ENCODE results near the gene TOPAZ1.

Gene TOPAZ1

GRCh38 chr3:44265815-44266214 lies 24.1 kb downstream of the TOPAZ1 start:
- ATAC-seq (replicated peaks) = no peak
- no peak for DNase-seq
- Mint-ChIP-seq H3K9me3 (no peaks in the 10 kb centered on the region), H3K4me3 (no peak overlapping the region), H3K4me1 (ENCODE audit: low read depth in 2 of 2) (peaks cover 0 to 6% of the 10 kb centered on the region in 2 donors), H3K27me3 (peaks cover 22 to 26% of the 10 kb centered on the region in 2 donors), H3K36me3 (ENCODE audit: insufficient read depth) (no peaks in the 10 kb centered on the region), H3K27ac (no peak overlapping the region)

- DNase-seq (no peak), ATAC-seq (replicated peaks) (no peak)
- Mint-ChIP-seq H3K4me1 (ENCODE audit: low read depth in 2 of 2) (no peaks in the 10 kb centered on the region), H3K4me3 (no peak overlapping the region), H3K27ac (no peak overlapping the region), H3K27me3 (peaks cover 11 to 32% of the 10 kb centered on the region in 2 donors), H3K36me3 (ENCODE audit: insufficient read depth) (no peaks in the 10 kb centered on the region), H3K9me3 (peaks cover 0 to 1% of the 10 kb centered on the region in 2 donors)
Observed at GRCh38 chr3:44272191-44272590, 30.5 kb downstream of the TOPAZ1 start.

GRCh38 chr3:44277925-44278324 lies 36.2 kb downstream of the TOPAZ1 start:
- no peaks in the 10 kb centered on the region for H3K36me3 Mint-ChIP-seq (ENCODE audit: insufficient read depth)
- H3K4me1 Mint-ChIP-seq (ENCODE audit: low read depth in 2 of 2) = no peaks in the 10 kb centered on the region
- H3K27me3 Mint-ChIP-seq = peaks cover 47 to 56% of the 10 kb centered on the region in 2 donors
- no peak overlapping the region for H3K27ac Mint-ChIP-seq
- ATAC-seq (replicated peaks) = no peak
- DNase-seq = no peak
- no peak overlapping the region for H3K4me3 Mint-ChIP-seq
- H3K9me3 Mint-ChIP-seq = no peaks in the 10 kb centered on the region

DNA sequence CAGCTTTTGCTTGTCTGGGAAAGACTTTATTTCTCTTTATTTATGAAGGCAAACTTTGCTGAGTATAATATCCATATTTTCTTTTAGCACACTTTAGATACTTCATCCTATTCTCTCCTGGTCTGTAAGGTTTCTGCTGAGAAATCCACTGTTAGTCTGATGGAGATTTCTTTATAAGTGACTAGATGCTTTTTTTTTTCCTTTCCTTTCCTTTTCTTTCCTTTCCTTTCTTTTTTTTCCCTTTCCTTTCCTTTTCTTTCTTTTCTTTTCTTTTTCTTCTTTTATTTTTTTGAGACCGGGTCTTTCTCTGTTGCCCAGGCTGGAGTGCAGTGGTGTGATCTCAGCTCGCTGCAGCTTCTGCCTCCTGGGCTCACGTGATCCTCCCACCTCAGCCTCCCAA lies 38.4 kb downstream of the TOPAZ1 start:
- Mint-ChIP-seq H3K9me3 (no peaks in the 10 kb centered on the region), H3K36me3 (ENCODE audit: insufficient read depth) (no peaks in the 10 kb centered on the region), H3K4me1 (ENCODE audit: low read depth in 2 of 2) (no peaks in the 10 kb centered on the region), H3K27me3 (peaks cover 50 to 52% of the 10 kb centered on the region in 2 donors), H3K27ac (no peak overlapping the region), H3K4me3 (no peak overlapping the region)
- ATAC-seq (replicated peaks) (no peak), DNase-seq (no peak)

DNA sequence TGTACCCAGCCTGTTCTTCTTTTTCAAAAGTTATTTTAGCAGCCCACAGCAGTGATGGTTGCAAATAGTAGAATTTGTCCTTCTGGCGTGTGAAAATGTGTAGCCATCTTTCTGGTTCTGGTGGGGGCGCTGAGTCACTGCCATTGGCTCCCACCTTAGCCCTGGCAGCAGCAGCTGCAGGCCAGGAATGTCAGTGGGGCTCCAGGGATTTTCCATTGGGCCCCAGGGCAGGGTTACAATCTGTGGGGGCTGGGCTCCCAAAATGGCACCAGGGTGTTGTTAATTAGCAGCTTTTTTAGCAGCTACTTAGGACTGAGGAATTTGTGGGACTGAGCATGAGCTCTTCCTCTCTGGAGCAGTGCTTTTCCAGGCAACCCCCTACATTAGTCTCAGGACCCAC lies 38.9 kb downstream of the TOPAZ1 start:
- H3K4me3 Mint-ChIP-seq = no peak overlapping the region
- no peaks in the 10 kb centered on the region for H3K4me1 Mint-ChIP-seq (ENCODE audit: low read depth in 2 of 2)
- no peak for DNase-seq
- H3K27me3 Mint-ChIP-seq = peaks cover 44 to 52% of the 10 kb centered on the region in 2 donors
- no peak for ATAC-seq (replicated peaks)
- no peaks in the 10 kb centered on the region for H3K9me3 Mint-ChIP-seq
- no peak overlapping the region for H3K27ac Mint-ChIP-seq
- H3K36me3 Mint-ChIP-seq (ENCODE audit: insufficient read depth) = no peaks in the 10 kb centered on the region

GRCh38 chr3:44284949-44285348 lies 43.3 kb downstream of the TOPAZ1 start:
- no peak for ATAC-seq (replicated peaks)
- H3K9me3 Mint-ChIP-seq = no peaks in the 10 kb centered on the region
- peaks cover 21 to 37% of the 10 kb centered on the region in 2 donors for H3K27me3 Mint-ChIP-seq
- no peaks in the 10 kb centered on the region for H3K4me1 Mint-ChIP-seq (ENCODE audit: low read depth in 2 of 2)
- H3K36me3 Mint-ChIP-seq (ENCODE audit: insufficient read depth) = no peaks in the 10 kb centered on the region
- DNase-seq = no peak
- no peak overlapping the region for H3K4me3 Mint-ChIP-seq
- no peak overlapping the region for H3K27ac Mint-ChIP-seq

GRCh38 chr3:44289882-44290462 lies 48.3 kb downstream of the TOPAZ1 start:
- ATAC-seq (replicated peaks) = no peak
- DNase-seq = no peak
- Mint-ChIP-seq H3K4me3 (no peak overlapping the region), H3K36me3 (ENCODE audit: insufficient read depth) (no peaks in the 10 kb centered on the region), H3K4me1 (ENCODE audit: low read depth in 2 of 2) (no peaks in the 10 kb centered on the region), H3K9me3 (no peaks in the 10 kb centered on the region), H3K27ac (no peak overlapping the region), H3K27me3 (peaks cover 9 to 18% of the 10 kb centered on the region in 2 donors)

- Mint-ChIP-seq H3K9me3 (no peaks in the 10 kb centered on the region), H3K36me3 (ENCODE audit: insufficient read depth) (no peaks in the 10 kb centered on the region), H3K4me1 (ENCODE audit: low read depth in 2 of 2) (no peaks in the 10 kb centered on the region), H3K27ac (no peak overlapping the region), H3K27me3 (peaks cover 32 to 35% of the 10 kb centered on the region in 2 donors), H3K4me3 (no peak overlapping the region)
- no peak for DNase-seq
- no peak for ATAC-seq (replicated peaks)
Observed at GRCh38 chr3:44292276-44292675, 50.6 kb downstream of the TOPAZ1 start.

DNA sequence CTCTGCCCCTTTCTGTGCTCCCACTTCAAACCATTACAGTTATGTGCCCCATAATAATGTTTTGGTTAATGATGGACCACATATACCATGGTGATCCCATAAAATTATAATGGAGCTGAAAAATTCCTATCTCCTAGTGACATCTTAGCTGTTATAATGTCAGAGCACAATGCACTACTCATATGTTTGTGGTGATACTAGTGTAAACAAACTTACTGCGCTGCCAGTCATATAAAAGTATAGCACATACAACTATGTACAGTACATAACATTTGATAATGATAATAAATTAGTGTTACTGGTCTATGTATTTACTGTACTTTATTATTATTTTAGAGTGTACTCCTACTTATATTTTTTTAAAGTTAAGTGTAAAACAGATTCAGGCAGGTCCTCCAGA lies 51.3 kb downstream of the TOPAZ1 start:
- no peaks in the 10 kb centered on the region for H3K4me1 Mint-ChIP-seq (ENCODE audit: low read depth in 2 of 2)
- H3K4me3 Mint-ChIP-seq = no peak overlapping the region
- ATAC-seq (replicated peaks) = no peak
- no peaks in the 10 kb centered on the region for H3K36me3 Mint-ChIP-seq (ENCODE audit: insufficient read depth)
- H3K27ac Mint-ChIP-seq = no peak overlapping the region
- H3K27me3 Mint-ChIP-seq = peaks cover 35 to 42% of the 10 kb centered on the region in 2 donors
- no peak for DNase-seq
- H3K9me3 Mint-ChIP-seq = no peaks in the 10 kb centered on the region

GRCh38 chr3:44297255-44297654 lies 55.6 kb downstream of the TOPAZ1 start:
- DNase-seq (no peak), ATAC-seq (replicated peaks) (no peak)
- H3K9me3 Mint-ChIP-seq = no peaks in the 10 kb centered on the region
- H3K4me1 Mint-ChIP-seq (ENCODE audit: low read depth in 2 of 2) = no peaks in the 10 kb centered on the region
- H3K27ac Mint-ChIP-seq = no peak overlapping the region
- H3K4me3 Mint-ChIP-seq = no peak overlapping the region
- H3K27me3 Mint-ChIP-seq = peaks cover 35 to 36% of the 10 kb centered on the region in 2 donors
- H3K36me3 Mint-ChIP-seq (ENCODE audit: insufficient read depth) = no peaks in the 10 kb centered on the region

DNA sequence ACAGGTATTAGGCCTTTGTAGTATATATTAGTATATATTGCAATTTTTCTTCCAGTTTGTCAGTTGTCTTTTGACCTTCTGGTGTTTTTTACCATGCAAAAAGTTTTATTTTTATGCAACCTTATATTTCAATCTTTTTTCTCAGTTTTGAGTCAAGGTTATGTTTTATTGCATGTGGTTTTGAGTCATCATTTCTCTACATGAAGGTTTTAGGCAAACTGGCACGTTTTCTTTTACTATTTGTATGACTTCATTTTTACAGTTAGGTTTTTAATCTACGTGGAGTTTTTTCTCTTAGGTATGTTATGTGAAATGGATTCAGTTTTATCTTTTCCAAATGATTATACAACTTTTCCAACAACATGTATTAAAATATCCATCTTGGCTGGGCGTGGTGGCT lies 60.1 kb downstream of the TOPAZ1 start:
- Mint-ChIP-seq H3K27me3 (peaks cover 23 to 37% of the 10 kb centered on the region in 2 donors), H3K4me3 (no peak overlapping the region), H3K27ac (no peak overlapping the region), H3K9me3 (no peaks in the 10 kb centered on the region), H3K36me3 (ENCODE audit: insufficient read depth) (no peaks in the 10 kb centered on the region), H3K4me1 (ENCODE audit: low read depth in 2 of 2) (no peaks in the 10 kb centered on the region)
- no peak for DNase-seq
- no peak for ATAC-seq (replicated peaks)

DNA sequence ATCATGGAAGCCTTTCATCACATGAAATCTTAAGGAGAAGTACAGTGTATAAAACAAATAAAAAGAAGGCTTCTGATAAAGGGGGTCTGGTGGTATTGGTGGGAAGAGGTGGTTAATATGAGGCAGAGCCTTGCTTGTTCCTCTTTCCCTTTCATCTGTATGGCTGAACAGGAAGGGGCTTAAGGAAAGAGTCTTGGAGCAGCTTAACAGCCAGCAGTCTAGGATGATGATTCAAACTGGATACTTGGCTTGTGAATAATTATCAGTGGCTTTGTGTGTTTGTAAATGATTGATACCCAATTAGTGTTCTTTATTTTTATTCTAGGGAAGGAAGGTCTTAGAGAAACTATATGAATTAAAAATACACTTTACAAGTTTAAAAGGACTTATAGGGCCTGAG lies 67.8 kb downstream of the TOPAZ1 start:
- no peak for DNase-seq
- no peak overlapping the region for H3K4me3 Mint-ChIP-seq

GRCh38 chr3:44318891-44319311 lies 77.2 kb downstream of the TOPAZ1 start:
- peaks cover 18 to 20% of the 10 kb centered on the region in 2 donors for H3K27me3 Mint-ChIP-seq
- no peaks in the 10 kb centered on the region for H3K4me1 Mint-ChIP-seq (ENCODE audit: low read depth in 2 of 2)
- no peak overlapping the region for H3K27ac Mint-ChIP-seq
- H3K9me3 Mint-ChIP-seq = no peaks in the 10 kb centered on the region
- DNase-seq = no peak
- no peaks in the 10 kb centered on the region for H3K36me3 Mint-ChIP-seq (ENCODE audit: insufficient read depth)
- no peak for ATAC-seq (replicated peaks)
- no peak overlapping the region for H3K4me3 Mint-ChIP-seq

More for the DNA sequence above, 67.8 kb downstream of the TOPAZ1 start:
- Mint-ChIP-seq H3K27me3 (peaks cover 13 to 30% of the 10 kb centered on the region in 2 donors), H3K27ac (no peak overlapping the region), H3K9me3 (no peaks in the 10 kb centered on the region), H3K4me1 (ENCODE audit: low read depth in 2 of 2) (no peaks in the 10 kb centered on the region), H3K36me3 (ENCODE audit: insufficient read depth) (no peaks in the 10 kb centered on the region)
- no peak for ATAC-seq (replicated peaks)

GRCh38 chr3:44321335-44321734 lies 79.6 kb downstream of the TOPAZ1 start:
- no peak for ATAC-seq (replicated peaks)
- no peak for DNase-seq
- Mint-ChIP-seq H3K4me3 (no peak overlapping the region), H3K27me3 (peaks cover 31% of the 10 kb centered on the region in 2 donors), H3K27ac (no peak overlapping the region), H3K4me1 (ENCODE audit: low read depth in 2 of 2) (no peaks in the 10 kb centered on the region), H3K36me3 (ENCODE audit: insufficient read depth) (no peaks in the 10 kb centered on the region), H3K9me3 (no peaks in the 10 kb centered on the region)
